ENCODE data around the gene PDE1C.

The PDE1C gene

DNA sequence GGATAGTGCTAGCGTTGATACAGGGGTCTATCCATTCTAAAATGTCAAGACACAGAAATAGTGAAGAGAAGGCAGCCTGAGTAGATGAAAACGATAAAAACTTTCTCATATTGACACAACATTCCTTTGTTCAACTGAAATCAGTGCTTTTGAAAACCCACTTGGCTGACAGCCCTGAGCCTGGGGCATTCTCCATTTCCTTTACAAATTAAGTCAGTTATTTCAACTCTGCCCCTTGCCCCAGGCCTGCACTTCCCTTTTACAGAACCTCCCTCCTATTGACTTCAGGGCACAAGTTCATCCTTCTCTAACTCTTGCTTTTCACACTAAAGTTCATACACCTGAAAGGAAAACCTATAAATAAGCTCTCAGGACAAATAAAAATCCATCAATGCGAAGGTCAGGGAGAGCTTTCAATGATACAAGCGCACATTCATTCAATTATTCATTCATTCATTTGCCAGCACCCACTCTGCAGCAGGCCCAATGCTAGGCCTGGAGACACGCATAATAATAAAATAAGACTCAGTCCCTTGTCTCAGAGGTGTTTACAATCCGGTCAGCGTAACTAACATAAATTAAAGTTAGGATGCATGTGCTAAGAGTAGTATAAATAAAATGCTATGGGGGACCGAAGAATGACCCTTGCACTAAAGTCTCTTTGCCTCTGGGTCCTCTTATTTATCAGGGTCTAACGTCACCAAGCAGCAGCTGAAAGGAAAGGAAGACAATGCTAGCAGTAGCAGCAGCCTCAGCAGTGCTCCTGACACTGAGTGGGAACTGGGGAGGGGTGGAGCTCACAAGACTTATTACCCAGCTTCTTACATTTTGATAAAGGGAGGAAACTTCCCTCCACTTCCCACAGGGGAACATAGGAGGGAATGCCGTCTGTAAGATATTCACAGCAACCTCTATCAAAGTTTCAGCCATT lies 134.8 kb downstream of the PDE1C start:
- no peak for DNase-seq

- no peak for DNase-seq
Observed at GRCh38 chr7:31934551-31934950, 135.7 kb downstream of the PDE1C start.

DNA sequence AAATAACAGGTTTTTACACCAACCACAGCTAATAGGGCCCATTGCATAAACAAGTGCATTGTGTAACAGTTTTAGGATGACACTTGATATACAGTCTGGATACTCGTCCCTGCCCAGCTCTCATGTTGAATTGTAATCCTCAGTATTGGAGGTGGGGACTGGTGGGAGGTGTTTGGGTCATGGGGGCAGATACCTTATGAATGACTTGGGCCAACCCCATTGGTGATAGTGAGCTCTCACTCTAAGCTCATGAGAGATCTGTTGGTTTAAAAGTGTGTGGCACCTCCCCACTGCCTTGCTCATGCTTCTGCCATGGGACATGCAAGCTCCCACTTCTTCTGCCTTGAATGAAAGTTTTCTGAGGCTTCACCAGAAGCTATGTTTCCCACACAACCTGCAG lies 136.7 kb downstream of the PDE1C start:
- no peak for DNase-seq

- no peak for DNase-seq
Observed at GRCh38 chr7:31926991-31927584, 143.1 kb downstream of the PDE1C start.

DNA sequence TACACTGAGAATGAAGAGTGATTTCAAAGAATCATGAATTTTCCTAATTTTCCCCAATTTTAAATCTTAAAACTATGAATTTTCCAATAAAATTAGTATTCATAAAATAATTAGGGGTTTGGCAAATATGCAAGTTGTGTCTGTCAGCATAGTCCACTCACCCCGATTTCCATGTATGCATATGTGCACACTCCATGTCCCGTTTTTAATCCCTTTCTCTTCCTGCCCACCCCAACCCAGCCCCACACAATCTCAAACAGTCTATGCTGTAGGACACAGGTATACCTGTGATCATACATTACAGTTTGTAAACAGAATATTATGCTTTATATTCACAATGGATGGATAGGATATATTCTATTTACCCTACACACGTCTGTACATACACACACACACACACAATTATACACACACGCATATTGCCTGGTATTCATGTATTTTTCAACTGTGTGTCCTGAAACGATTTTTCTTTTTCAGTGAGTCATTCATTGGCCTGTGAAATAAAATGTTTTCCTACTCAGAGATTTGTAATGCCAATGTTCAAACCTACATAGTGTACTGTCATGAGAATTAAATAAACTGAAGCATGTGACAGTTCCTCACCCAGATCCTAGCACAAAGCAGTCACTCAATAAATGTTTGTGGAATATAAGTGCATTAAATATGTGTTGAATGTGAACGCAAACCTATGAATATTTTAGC lies 144.3 kb downstream of the PDE1C start:
- DNase-seq = no peak

- DNase-seq = no peak
Observed at GRCh38 chr7:31924251-31924650, 146.0 kb downstream of the PDE1C start.

- no peak for DNase-seq
Observed at GRCh38 chr7:31922848-31923247, 147.4 kb downstream of the PDE1C start.

DNA sequence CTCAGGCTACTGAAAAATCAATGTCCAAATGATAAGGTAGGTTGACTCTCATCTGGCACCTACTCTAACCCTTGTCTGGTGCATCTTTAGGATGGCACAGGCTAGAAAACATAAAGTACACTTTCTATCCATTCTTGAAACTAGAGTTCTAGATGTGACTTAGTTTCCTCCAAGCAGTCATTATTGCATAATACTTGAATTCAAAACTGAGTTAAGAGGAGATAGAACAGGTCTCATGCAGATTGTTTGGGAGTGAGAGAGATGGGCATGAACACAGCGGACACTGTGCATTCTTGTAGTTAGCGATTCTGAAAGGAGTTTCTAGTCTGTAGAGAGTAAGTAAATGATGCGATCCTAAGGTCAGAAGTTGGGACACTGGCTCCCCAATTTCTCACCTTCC lies 149.2 kb downstream of the PDE1C start:
- no peak for DNase-seq

DNA sequence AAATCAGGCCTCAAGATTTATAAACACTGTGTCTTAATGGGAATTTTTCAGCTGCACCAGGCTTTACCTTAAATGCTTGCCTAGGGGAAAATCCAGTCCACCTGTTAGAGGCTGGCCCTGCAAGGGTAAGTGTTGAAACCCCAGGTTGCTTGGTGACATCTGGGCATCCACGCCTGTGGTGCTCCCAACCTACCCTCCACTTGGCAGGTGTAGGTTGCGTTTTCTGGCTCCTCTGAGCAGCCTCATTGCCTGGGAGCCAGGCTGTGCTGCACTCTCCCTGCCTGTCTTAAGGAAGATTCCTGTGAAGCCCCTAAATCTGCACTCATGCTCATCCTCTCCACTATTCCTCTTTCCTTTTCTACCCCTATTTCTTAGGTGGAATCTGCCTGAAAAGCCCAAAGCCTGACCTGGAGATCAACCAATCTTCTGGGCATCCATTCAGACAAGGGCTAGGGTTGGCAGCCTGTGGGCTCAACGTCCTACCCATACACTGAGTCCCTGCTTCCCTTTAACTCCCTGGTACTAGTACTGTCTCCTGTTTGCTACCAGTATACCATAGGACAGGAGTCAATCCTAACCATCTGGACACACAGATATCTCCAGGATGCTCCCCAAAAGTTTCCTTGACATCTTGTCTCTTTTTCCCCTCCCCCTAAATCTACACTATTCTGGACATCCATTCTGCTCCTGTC lies 150.4 kb downstream of the PDE1C start:
- no peak for DNase-seq

DNA sequence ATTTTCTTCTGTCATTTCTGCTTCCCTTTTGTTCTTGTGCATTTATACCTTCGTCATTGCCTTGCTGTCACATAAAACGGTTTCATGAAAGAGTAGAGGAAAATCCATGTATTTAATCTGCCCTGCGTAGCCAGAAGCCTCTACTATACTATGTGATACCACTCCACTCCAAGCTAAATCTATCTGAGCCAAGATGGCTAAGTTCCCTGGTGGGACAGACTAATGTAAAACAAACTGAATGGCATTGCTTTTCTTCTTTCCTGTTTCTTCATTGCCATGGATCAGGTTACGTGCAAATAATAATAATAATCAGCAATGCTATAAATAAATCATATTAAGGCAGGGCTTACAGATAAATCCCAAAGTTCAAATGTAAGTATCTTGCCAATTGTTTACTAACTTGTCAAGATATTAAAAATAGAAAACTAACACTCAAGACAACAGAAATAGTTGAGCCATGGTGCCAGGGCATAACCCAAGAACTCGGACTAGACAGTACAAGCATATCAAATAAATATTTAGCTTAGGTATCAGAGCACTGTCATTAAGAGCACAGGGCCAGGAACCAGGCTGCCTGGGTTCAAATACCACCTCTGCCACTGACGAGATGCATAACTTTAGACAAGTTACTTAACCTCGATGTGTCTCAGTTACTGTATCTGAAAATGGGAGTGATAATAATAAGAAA lies 151.4 kb downstream of the PDE1C start:
- no peak for DNase-seq

GRCh38 chr7:31917256-31917655 lies 153.0 kb downstream of the PDE1C start:
- no peak for DNase-seq

GRCh38 chr7:31910191-31910590 lies 160.0 kb downstream of the PDE1C start:
- DNase-seq = no peak

- no peak for DNase-seq
Observed at GRCh38 chr7:31906479-31907171, 163.6 kb downstream of the PDE1C start.

GRCh38 chr7:31903962-31904361 lies 166.2 kb downstream of the PDE1C start:
- no peak for DNase-seq

- no peak for DNase-seq
Observed at GRCh38 chr7:31899356-31899927, 170.8 kb downstream of the PDE1C start.

DNA sequence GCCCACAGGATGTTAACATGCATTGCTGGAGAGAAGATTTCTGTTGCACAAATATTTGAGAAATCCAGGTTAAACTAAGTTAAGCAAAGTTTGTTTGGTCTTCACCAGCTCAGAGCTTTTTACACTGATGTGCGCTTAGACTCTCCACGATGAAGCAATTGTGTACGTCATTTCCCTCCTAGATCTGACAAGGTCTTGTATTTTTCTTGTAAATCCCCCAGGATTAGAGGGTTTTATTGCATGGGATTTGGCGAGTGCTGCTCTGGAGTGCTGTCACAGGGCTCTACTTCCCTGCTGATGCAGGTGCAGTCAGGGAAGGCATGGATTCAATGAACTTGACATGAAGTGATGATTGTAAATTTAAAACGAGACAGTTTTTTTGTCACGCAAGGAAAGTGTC lies 173.3 kb downstream of the PDE1C start:
- no peak for DNase-seq

DNA sequence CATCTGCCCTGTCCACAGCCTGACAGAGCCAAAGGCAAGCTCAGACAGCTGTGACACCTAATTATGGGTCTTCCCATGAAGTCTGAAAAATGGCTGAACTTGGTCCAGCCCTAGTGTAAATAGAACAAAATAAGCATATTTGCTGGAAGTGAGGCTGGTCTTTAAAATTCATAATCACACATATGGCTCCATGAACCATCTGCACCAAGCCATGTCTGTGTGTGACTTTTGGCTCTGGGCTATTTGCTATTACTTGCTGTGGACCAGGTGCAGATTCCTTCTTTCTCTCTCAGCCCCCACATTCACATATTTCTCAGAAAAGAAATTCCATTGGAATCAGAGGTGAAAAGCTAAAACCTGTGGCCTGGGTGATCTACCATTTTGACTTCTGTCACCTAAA lies 175.9 kb downstream of the PDE1C start:
- no peak for DNase-seq

- no peak for DNase-seq
Observed at GRCh38 chr7:31893365-31893764, 176.8 kb downstream of the PDE1C start.

- no peak for DNase-seq
Observed at GRCh38 chr7:31892099-31892829, 177.9 kb downstream of the PDE1C start.

GRCh38 chr7:31890766-31891165 lies 179.4 kb downstream of the PDE1C start:
- DNase-seq = no peak

DNA sequence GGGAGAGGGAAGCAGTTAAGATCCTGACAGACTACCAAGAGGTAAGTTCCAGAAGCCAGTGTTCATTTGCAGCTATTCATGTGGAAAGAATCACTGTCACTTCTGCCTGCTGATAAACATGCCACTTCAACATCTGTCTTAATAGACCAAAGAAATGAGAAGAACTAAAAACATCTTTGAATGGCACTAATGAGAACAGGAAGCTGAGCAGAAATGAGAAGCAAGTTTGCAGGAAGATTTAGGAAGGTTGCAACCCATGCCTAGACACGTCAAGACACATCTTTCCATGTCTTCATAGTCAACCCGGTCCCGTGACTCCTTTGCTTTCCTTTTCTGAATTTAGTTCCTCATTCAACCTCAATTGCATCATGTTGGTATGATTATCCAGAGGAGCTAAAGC lies 180.0 kb downstream of the PDE1C start:
- no peak for DNase-seq

Data from NCI-H1417 treated with DMSO at 0.1 percent for 48 hours (cell line).